Measurements from ENCODE around the gene ABLIM2. TPM values are rescaled to one million over a fixed set of nuclear protein-coding genes. Genes with fewer than 3 reads are reported as not detected.

Gene ABLIM2
- total and polyA plus RNA-seq, 2 experiments from 2014 or later, result 4.9 to 5.8 TPM

DNA sequence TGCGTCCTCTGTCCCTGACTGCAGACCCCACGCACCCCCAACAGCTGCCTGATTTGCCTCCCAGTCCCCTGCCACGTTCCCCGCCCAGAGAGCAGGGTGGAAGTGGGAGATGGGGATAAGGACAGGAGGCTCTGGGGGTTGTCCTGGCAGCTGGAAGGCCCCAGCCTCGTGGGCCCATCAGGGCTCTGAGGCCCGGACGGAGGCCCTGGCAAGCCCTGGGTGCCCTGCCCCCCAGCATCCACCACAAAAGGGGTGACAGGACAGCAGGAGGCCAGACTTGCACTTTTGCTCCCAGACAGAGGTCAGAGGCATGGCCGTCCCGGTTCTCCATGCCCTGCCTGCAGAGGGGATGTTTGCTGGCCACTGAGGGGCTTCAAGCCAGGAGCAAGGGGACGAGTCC lies 45.2 kb upstream of the ABLIM2 start:
- no peak for DNase-seq (ENCODE audit: low read depth in 1 of 2, low spot score in 1 of 2)
- no peaks in the 10 kb centered on the region for H3K27me3 ChIP-seq
- no peaks in the 10 kb centered on the region for H3K36me3 ChIP-seq
- TF ChIP-seq CTCF (IDR thresholded peaks at IDR 0.05; ENCODE audit: low read depth, low read length), result no peak
- no peak overlapping the region for H3K27ac ChIP-seq
- H3K4me1 ChIP-seq (ENCODE audit: low read depth), result peaks cover 9% of the 10 kb centered on the region
- no peaks in the 10 kb centered on the region for H3K9me3 ChIP-seq (ENCODE audit: low read depth)
- H3K4me3 ChIP-seq, result no peak overlapping the region

GRCh38 chr4:8203052-8203401 lies 44.4 kb upstream of the ABLIM2 start:
- Histone ChIP-seq H3K27ac (no peak overlapping the region), H3K27me3 (no peaks in the 10 kb centered on the region), H3K9me3 (ENCODE audit: low read depth) (no peaks in the 10 kb centered on the region), H3K36me3 (no peaks in the 10 kb centered on the region), H3K4me3 (no peak overlapping the region), H3K4me1 (ENCODE audit: low read depth) (peaks cover 9% of the 10 kb centered on the region)
- TF ChIP-seq CTCF (IDR thresholded peaks at IDR 0.05; ENCODE audit: low read depth, low read length), result no peak
- DNase-seq (ENCODE audit: low read depth in 1 of 2, low spot score in 1 of 2), result no peak

GRCh38 chr4:8202108-8203051 lies 43.8 kb upstream of the ABLIM2 start:
- Histone ChIP-seq H3K4me1 (ENCODE audit: low read depth) (peaks cover 9% of the 10 kb centered on the region), H3K4me3 (no peak overlapping the region), H3K9me3 (ENCODE audit: low read depth) (no peaks in the 10 kb centered on the region), H3K27ac (no peak overlapping the region), H3K36me3 (no peaks in the 10 kb centered on the region), H3K27me3 (no peaks in the 10 kb centered on the region)
- DNase-seq (ENCODE audit: low read depth in 1 of 2, low spot score in 1 of 2), result no peak
- no peak for TF ChIP-seq CTCF (IDR thresholded peaks at IDR 0.05; ENCODE audit: low read depth, low read length)

- DNase-seq (ENCODE audit: low read depth in 1 of 2, low spot score in 1 of 2), result peak in 1 of 2 donors; percentile 51
- Histone ChIP-seq H3K4me1 (ENCODE audit: low read depth) (peaks cover 9% of the 10 kb centered on the region), H3K27ac (no peak overlapping the region), H3K36me3 (no peaks in the 10 kb centered on the region), H3K27me3 (no peaks in the 10 kb centered on the region), H3K4me3 (no peak overlapping the region), H3K9me3 (ENCODE audit: low read depth) (no peaks in the 10 kb centered on the region)
- no peak for TF ChIP-seq CTCF (IDR thresholded peaks at IDR 0.05; ENCODE audit: low read depth, low read length)
Observed at GRCh38 chr4:8201321-8201781, 42.7 kb upstream of the ABLIM2 start.

DNA sequence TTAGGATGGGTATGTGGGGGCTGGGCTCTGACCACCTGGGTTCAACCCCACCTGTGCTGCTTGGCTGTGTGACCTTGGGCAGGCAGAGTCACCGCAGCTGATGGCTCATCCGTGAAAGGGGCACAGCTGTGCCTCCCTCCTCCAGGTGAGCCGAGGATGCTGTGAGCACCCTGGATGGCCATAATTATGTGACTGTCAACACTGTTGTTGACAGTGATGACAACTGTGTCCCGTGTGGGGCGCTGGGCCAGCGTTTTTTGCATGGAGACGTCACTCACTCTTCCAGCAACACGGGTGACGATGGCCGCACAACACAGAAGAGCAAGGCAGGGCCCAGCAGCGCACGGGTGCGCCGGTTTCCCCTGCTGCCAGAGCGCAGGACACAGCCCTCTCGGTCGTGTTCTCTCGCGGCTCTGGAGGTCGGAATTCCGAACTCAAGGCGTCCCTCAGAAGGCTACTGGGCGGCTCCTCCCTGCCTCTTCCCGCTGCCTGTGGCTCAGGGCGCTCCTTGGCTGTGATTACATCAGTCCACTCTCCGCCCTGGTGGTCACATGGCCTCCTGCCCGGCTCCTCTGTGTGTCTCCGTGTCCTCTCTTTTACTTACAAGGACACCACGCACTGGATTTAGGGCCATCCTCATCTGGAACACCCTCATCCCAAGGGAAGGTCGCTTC lies 41.8 kb upstream of the ABLIM2 start:
- TF ChIP-seq CTCF (IDR thresholded peaks at IDR 0.05; ENCODE audit: low read depth, low read length), result no peak
- H3K4me3 ChIP-seq, result no peak overlapping the region
- no peaks in the 10 kb centered on the region for H3K36me3 ChIP-seq
- H3K4me1 ChIP-seq (ENCODE audit: low read depth), result peaks cover 8% of the 10 kb centered on the region
- H3K27me3 ChIP-seq, result no peaks in the 10 kb centered on the region
- H3K9me3 ChIP-seq (ENCODE audit: low read depth), result no peaks in the 10 kb centered on the region
- H3K27ac ChIP-seq, result no peak overlapping the region
- peak in 1 of 2 donors; percentile 80 for DNase-seq (ENCODE audit: low read depth in 1 of 2, low spot score in 1 of 2)

All from cardiac muscle cell (in vitro differentiated cells and primary cell).